Measurements from ENCODE around the gene ANKLE1. TPM values are rescaled to one million over a fixed set of nuclear protein-coding genes. Genes with fewer than 3 reads are reported as not detected.

ANKLE1 gene
- total RNA-seq, 1 donor from 2014 or later = 0.53 TPM

DNA sequence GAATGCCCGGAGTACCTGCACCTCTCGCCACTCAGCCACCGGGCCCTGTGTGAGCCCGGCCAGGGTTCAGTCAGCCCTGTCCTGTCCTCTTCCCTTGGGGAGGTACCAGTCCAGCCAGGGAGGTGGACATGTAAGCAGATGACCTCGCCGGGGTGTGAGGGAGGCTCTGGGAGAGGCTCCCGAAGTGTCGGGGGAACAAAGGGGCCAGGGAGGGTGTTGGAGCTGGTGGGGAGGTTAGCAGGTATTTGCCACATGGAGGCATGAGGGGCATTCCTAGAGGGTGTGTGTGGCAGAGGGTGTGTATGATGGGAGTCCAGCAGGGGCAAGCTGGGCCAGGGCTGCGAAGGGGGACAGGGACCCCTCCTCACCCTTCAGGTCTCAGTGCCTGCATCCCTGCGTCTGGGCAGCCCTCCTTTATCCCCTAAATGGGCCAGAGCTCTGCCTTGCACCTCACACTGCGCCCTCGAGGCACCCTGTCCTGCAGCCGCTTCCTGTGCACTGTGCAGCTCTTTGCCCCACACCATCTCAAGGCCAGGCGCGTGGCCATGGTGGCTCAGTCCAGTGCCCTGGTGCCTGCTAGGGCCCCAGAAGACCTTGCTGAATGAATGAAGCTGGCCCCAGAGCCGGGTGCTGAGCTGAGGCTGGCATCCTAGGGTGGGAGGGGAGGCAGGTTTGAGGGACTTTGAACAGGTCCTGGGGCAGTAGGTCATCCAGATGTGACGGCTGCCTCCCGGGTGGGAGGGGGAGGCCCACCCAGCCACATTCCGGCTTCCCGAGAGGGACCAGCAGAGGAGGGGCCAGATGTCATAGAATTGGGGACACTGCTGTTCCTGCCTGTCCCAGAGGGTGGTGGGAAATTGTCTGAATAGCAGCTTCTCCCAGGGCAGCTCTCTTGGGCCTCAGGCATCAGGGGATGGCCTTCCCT, 30.8 kb downstream of the ANKLE1 start:
- FAIRE-seq = no peak
- H3K36me3 ChIP-seq (ENCODE audit: control insufficient read depth, insufficient read depth, low read length) = peaks cover 25% of the 10 kb centered on the region
- DNase-seq (ENCODE audit: low read depth) = no peak
- TF ChIP-seq, protein P1, sequence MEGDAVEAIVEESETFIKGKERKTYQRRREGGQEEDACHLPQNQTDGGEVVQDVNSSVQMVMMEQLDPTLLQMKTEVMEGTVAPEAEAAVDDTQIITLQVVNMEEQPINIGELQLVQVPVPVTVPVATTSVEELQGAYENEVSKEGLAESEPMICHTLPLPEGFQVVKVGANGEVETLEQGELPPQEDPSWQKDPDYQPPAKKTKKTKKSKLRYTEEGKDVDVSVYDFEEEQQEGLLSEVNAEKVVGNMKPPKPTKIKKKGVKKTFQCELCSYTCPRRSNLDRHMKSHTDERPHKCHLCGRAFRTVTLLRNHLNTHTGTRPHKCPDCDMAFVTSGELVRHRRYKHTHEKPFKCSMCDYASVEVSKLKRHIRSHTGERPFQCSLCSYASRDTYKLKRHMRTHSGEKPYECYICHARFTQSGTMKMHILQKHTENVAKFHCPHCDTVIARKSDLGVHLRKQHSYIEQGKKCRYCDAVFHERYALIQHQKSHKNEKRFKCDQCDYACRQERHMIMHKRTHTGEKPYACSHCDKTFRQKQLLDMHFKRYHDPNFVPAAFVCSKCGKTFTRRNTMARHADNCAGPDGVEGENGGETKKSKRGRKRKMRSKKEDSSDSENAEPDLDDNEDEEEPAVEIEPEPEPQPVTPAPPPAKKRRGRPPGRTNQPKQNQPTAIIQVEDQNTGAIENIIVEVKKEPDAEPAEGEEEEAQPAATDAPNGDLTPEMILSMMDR (IDR thresholded peaks at IDR 0.05; ENCODE audit: insufficient read depth, low read length, severe bottlenecking) = no peak
- H3K27me3 ChIP-seq (ENCODE audit: control insufficient read depth, insufficient read depth, low read length) = no peaks in the 10 kb centered on the region
- no peak overlapping the region for H3K4me3 ChIP-seq (ENCODE audit: low read depth, low read length)

DNA sequence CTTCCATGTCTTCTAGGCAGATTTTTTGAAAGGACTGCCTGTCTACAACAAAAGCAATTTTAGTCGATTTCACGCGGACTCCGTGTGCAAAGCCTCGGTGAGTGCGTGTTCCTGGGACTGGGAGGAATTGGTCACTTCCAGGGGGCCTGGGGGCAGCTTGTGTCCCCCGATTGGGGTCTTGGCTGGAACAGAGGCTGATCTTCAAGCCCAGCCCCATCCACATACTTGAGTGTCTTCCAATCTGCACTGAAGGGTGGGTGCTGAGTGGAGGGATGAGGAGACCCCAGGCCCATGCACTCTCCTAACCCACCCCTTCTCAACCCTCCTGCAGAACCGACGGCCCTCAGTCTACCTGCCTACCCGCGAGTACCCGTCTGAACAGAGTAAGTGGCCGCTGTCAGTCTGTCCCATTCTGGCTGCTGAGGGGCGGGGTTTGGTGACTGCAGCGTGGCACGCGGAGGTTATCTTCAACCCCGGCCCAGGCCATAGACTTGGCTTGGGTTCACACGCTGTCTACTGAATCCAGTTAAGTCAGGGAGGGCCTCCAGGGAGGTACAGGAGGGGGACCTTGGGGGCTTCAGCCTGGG, 32.4 kb downstream of the ANKLE1 start:
- TF ChIP-seq, protein P1 (IDR thresholded peaks at IDR 0.05; ENCODE audit: insufficient read depth, low read length, severe bottlenecking) = no peak
- H3K36me3 ChIP-seq (ENCODE audit: control insufficient read depth, insufficient read depth, low read length) = peaks cover 26% of the 10 kb centered on the region
- FAIRE-seq = no peak

DNA sequence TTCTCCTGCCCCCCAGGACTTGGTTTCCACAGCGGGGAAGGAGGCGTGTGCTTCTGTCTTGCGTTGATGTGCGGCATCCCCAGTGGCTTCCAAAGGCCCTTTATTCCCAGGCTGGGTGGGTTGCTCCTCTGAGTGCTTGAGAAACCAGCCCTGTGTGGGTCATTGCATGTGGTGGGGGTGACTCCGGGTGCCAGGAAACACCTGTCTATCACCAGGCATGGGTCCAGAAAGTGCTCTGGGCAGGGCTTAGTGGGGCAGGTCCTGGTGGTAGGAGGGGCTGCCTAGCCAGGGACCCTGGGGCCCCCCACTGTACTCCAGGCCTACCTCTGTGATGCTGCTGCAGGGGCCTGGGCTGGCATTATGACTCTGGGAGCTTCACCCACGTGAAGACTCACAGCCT, 37.3 kb downstream of the ANKLE1 start:
- TF ChIP-seq, protein P1 (IDR thresholded peaks at IDR 0.05; ENCODE audit: insufficient read depth, low read length, severe bottlenecking) = no peak
- no peak for DNase-seq (ENCODE audit: low read depth)
- FAIRE-seq = no peak
- Histone ChIP-seq H3K4me3 (ENCODE audit: low read depth, low read length) (no peak overlapping the region), H3K36me3 (ENCODE audit: control insufficient read depth, insufficient read depth, low read length) (peaks cover 36% of the 10 kb centered on the region), H3K27me3 (ENCODE audit: control insufficient read depth, insufficient read depth, low read length) (no peaks in the 10 kb centered on the region)

More for the DNA sequence above, 32.4 kb downstream of the ANKLE1 start:
- no peaks in the 10 kb centered on the region for H3K27me3 ChIP-seq (ENCODE audit: control insufficient read depth, insufficient read depth, low read length)
- H3K4me3 ChIP-seq (ENCODE audit: low read depth, low read length) = no peak overlapping the region
- DNase-seq (ENCODE audit: low read depth) = no peak

DNA sequence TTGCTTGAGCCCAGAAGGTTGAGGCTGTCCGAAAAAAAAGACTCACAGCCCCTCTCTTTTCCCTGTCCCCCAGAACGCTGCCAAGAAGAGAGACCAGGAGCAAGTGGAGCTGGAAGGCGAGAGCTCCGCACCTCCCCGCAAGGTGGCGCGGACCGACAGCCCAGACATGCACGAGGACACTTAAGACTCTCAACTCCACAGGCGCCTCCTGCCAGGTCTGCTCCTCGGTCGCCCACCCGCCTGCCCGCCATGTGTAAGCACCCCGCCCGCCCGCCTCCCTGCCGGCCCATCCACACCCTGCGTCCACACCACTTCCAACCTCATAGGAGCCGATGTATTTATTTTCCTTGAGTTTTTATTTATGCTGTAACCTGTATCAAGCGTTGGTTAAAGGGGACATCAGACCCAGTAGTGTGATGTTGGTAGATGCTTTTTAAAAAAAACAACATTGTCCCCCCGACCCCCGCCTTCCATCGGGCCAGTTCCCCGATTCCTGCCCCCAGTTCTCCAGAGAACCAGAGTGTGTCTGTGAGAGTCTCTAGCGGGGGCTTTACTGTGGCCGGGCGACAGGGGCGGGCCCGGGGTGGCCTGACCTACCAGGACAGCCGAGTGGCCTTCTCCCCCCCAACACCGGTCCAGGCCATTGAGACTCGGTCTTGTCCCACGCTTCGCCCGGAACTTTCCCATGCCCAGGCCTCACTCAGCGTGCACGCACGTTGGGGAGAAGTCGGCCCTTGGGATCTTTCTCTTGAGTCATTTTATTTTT, 38.0 kb downstream of the ANKLE1 start:
- DNase-seq (ENCODE audit: low read depth) (no peak), FAIRE-seq (peak; percentile 47)
- Histone ChIP-seq H3K4me3 (ENCODE audit: low read depth, low read length) (no peak overlapping the region), H3K27me3 (ENCODE audit: control insufficient read depth, insufficient read depth, low read length) (no peaks in the 10 kb centered on the region), H3K36me3 (ENCODE audit: control insufficient read depth, insufficient read depth, low read length) (peaks cover 30% of the 10 kb centered on the region)
- TF ChIP-seq, protein P1 (IDR thresholded peaks at IDR 0.05; ENCODE audit: insufficient read depth, low read length, severe bottlenecking) = no peak

DNA sequence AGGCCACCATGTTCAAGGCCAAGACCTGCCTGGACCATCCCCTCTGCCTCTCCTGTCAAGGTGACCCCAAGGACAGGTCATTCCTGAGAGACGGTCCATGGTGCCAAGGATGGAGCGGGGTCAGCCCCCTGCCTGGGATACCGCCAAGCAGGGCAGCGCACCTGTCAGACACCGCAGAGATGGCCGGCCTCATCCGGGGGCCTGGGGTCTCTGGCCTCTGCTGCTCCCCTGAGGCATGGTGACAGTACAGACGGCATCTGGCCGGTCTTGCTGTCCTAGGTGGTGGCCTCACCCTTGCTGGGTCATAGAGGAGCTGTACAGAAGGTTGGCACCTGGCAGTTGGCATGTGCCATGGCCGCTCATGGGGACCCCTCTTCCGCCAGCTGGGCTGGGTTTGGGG, 38.7 kb downstream of the ANKLE1 start:
- TF ChIP-seq, protein P1 (IDR thresholded peaks at IDR 0.05; ENCODE audit: insufficient read depth, low read length, severe bottlenecking) = no peak
- H3K27me3 ChIP-seq (ENCODE audit: control insufficient read depth, insufficient read depth, low read length) = no peaks in the 10 kb centered on the region
- peaks cover 28% of the 10 kb centered on the region for H3K36me3 ChIP-seq (ENCODE audit: control insufficient read depth, insufficient read depth, low read length)
- no peak for DNase-seq (ENCODE audit: low read depth)
- FAIRE-seq = no peak
- no peak overlapping the region for H3K4me3 ChIP-seq (ENCODE audit: low read depth, low read length)
